OCI-LY1 (cell line): ENCODE results near the gene MRTFA.

Experiments
- CTCF ChIP-seq: fragments of 200-600 bp; sonication (generic), shearing (Covaris generic); IDR thresholded peaks from 2 replicates; pipeline ENCODE4 v1.5.1; 2017; ENCODE audit warnings: mild to moderate bottlenecking, antibody characterized with exemption, low read length, moderate library complexity, mixed read lengths
- EZH2 ChIP-seq: fragments of 200-600 bp; sonication (generic), shearing (Covaris generic); IDR thresholded peaks from 2 replicates; pipeline ENCODE4 v1.8.0; 2017; ENCODE audit warnings: borderline replicate concordance, mixed run types, mild to moderate bottlenecking, antibody characterized with exemption, low read length, moderate library complexity, mixed read lengths

- TF ChIP-seq CTCF (no peak), EZH2 (no peak)
These were observed 232.0 kb downstream of the MRTFA start for GRCh38 chr22:40404251-40405177.
